OCI-LY3 (cell line): ENCODE data around the gene ATP1B1.
A peak's percentile ranks its signal among the peaks of the same experiment; 100 is the strongest.

Experiments used
- H2AFZ ChIP-seq: fragments of 200-600, 300-600 bp; shearing (Covaris generic); 2 replicates; pipeline ENCODE4 v1.6.0; 2014; ENCODE audit warnings: antibody characterized with exemption, low read depth, low read length
- H3K27ac ChIP-seq: fragments of 200-600, 300-600 bp; sonication (generic); 2 replicates; pipeline ENCODE4 v1.5.1; 2014; ENCODE audit warnings: mild to moderate bottlenecking, low read length, moderate library complexity, mixed read lengths
- H3K27me3 ChIP-seq: fragments of 200-600, 300-600 bp; sonication (generic); 2 replicates; pipeline ENCODE4 v1.6.1; 2014; ENCODE audit warnings: low read depth, low read length, mixed read lengths
- H3K36me3 ChIP-seq: fragments of 200-600, 300-600 bp; sonication (generic); replicated peaks from 2 replicates; pipeline ENCODE3; 2014; ENCODE audit warnings: low read depth, low read length, mixed read lengths
- H3K4me1 ChIP-seq: fragments of 300-600, 200-600 bp; sonication (generic); 2 replicates; pipeline ENCODE4 v1.6.1; 2014; ENCODE audit warnings: low read length, mixed read lengths
- H3K4me2 ChIP-seq: fragments of 200-600, 300-600 bp; sonication (generic); 2 replicates; pipeline ENCODE4 v1.6.1; 2014; ENCODE audit warnings: low read length, mixed read lengths
- H3K4me3 ChIP-seq: fragments of 300-600, 200-600 bp; sonication (generic); 2 replicates; pipeline ENCODE4 v1.5.1; 2014; ENCODE audit warnings: antibody characterized with exemption, mild to moderate bottlenecking, low read length, moderate library complexity
- H3K79me2 ChIP-seq: fragments of 300-600, 200-600 bp; shearing (Covaris generic); 2 replicates; pipeline ENCODE4 v1.6.1; 2014; ENCODE audit warnings: mild to moderate bottlenecking, low read length, mixed read lengths
- H3K9ac ChIP-seq: fragments of 300-600, 200-600 bp; shearing (Covaris generic); 2 replicates; pipeline ENCODE4 v1.6.0; 2014; ENCODE audit warnings: mild to moderate bottlenecking, low read length, moderate library complexity
- H3K9me3 ChIP-seq: fragments of 200-600, 300-600 bp; shearing (Covaris generic); 2 replicates; pipeline ENCODE4 v1.6.1; 2014; ENCODE audit warnings: low read length, mixed read lengths; ENCODE audit not compliant: insufficient read depth
- H4K20me1 ChIP-seq: fragments of 200-600, 300-600 bp; sonication (generic); 2 replicates; pipeline ENCODE4 v1.6.1; 2016; ENCODE audit warnings: low read length, mixed read lengths; ENCODE audit not compliant: insufficient read depth
- EZH2phosphoT487 ChIP-seq: fragments of 200-600 bp; shearing (Covaris generic); IDR thresholded peaks from 2 replicates; pipeline ENCODE4 v1.6.1; 2018; ENCODE audit warnings: antibody characterized with exemption, mixed run types, low read depth
- TF ChIP-seq, protein P1 (sequence below): fragments of 200-600, 300-600 bp; sonication (generic); IDR thresholded peaks from 2 replicates; pipeline ENCODE4 v1.5.1; 2014; ENCODE audit warnings: antibody characterized with exemption, low read length, low read depth

ATP1B1 gene

DNA sequence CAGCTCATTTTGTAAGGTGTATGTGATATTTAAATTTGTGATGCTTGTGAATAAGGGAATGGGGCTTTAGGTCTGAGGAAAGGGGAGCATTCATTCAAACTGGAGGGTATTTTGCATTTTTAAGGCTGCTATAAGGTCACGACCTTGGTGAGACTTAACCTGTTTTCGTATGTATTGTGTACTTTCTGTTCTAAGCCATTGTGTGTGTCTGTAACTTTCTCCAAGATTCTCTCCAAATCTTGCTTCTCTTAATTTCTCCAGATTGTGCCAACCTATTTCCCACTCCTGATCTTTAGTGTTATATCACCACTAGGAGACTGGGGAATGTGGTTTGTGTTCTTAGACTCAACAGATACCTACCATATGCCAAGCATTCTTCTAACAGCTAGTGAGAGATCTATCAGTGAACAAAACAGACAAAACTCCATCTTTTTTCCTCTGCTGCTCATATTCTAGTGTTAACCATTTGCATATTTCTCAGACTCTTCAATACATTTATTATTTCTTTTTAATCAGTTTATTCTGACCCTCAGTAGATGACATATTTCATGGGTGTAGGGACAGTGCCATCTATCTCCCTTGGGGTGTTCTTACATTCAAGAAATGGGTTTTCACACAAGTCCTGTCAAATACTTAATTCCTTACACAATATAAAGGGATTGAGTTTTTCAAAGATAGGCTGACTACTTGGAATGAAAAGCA, 27.5 kb downstream of the ATP1B1 start:
- Histone ChIP-seq H3K36me3 (peaks cover 56% of the 10 kb centered on the region), H3K4me1 (peaks cover 73% of the 10 kb centered on the region), H3K9ac (no peak overlapping the region), H3K9me3 (no peaks in the 10 kb centered on the region), H3K79me2 (peaks cover 8% of the 10 kb centered on the region; the same call in 1 of the 2 replicates), H3K27ac (peak overlapping the region; percentile 22), H3K4me2 (peak overlapping the region; percentile 18), H2AFZ (no peak overlapping the region), H4K20me1 (peaks cover 17% of the 10 kb centered on the region), H3K27me3 (no peaks in the 10 kb centered on the region), H3K4me3 (no peak overlapping the region)
- TF ChIP-seq EZH2phosphoT487: no peak
- TF ChIP-seq, protein P1, sequence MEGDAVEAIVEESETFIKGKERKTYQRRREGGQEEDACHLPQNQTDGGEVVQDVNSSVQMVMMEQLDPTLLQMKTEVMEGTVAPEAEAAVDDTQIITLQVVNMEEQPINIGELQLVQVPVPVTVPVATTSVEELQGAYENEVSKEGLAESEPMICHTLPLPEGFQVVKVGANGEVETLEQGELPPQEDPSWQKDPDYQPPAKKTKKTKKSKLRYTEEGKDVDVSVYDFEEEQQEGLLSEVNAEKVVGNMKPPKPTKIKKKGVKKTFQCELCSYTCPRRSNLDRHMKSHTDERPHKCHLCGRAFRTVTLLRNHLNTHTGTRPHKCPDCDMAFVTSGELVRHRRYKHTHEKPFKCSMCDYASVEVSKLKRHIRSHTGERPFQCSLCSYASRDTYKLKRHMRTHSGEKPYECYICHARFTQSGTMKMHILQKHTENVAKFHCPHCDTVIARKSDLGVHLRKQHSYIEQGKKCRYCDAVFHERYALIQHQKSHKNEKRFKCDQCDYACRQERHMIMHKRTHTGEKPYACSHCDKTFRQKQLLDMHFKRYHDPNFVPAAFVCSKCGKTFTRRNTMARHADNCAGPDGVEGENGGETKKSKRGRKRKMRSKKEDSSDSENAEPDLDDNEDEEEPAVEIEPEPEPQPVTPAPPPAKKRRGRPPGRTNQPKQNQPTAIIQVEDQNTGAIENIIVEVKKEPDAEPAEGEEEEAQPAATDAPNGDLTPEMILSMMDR: peak; percentile 89

DNA sequence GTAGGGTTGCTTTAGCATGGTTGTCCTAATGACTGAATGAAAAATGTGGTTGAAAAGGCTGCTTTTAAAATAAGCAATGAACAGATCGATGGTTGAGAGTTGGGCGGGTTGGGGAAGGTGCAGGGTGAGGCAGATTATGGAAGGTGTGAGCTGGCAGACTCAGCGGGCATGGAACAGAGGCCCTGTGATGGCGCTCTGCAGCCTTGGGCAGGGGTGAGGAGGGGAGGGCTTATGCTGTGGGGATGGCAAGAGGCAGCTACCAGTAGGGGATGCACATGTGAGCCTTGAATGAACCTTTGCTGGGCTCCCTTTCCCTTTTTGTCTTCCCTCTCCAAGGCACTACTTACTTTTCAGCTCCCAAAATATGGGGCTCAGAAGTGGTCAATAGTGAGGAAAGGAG, 30.9 kb downstream of the ATP1B1 start:
- TF ChIP-seq, protein P1: peak; percentile 16; the same call in 1 of the 2 replicates
- TF ChIP-seq EZH2phosphoT487: no peak
- Histone ChIP-seq H2AFZ (no peak overlapping the region), H3K9ac (no peak overlapping the region), H3K4me2 (no peak overlapping the region), H3K4me3 (no peak overlapping the region), H3K27ac (0 out of 2 replicates have a peak overlapping the region, but pooled peaks have one; percentile 1), H3K4me1 (peaks cover 84% of the 10 kb centered on the region), H3K9me3 (no peaks in the 10 kb centered on the region), H4K20me1 (peaks cover 5% of the 10 kb centered on the region; the same call in 1 of the 2 replicates), H3K36me3 (peaks cover 32% of the 10 kb centered on the region), H3K27me3 (no peaks in the 10 kb centered on the region), H3K79me2 (peaks cover 3% of the 10 kb centered on the region; the same call in 1 of the 2 replicates)

DNA sequence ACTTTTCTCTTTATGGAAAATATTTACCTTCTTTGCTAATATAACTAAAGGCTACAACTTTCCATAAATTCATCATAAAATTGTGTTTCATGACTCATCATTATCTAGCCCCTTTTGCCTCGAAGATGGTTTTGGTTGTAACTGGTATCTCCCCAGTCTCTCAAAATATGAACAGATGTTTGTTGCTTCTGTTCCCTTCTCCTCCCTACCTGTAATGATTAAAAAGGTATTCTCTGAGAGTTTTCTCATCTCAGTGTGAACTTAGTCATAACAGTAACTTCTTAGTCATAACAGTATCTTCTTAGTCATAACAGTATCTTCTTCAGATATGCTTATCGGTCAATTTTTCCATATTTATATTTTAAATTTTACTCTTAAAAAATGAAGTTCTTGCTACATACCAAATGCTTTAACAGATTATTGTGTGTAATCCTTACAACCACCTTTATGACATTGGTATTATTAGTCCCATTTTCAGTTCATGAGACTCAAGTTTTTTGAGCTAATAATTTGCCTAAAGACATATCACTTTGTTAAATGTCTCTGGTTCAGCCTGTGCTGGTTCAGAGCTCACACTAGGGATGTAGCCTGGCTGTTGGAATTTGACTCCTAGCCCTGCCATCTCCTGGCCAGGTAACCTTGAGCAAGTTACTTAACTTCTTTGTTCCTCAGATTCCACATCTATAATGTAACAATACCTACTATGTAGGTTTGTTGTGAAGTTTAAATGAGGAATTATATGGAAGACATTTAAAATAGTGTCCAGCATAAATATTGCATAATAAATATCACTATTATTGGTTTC, 32.6 kb downstream of the ATP1B1 start:
- H3K4me2 ChIP-seq: peak overlapping the region; percentile 74
- peak overlapping the region; percentile 89 for H3K27ac ChIP-seq
- peak overlapping the region; percentile 57 for H3K9ac ChIP-seq
- TF ChIP-seq EZH2phosphoT487: no peak
- TF ChIP-seq, protein P1: no peak
- H3K4me1 ChIP-seq: peaks cover 76% of the 10 kb centered on the region
- no peaks in the 10 kb centered on the region for H3K27me3 ChIP-seq
- peaks cover 3% of the 10 kb centered on the region; the same call in 1 of the 2 replicates for H3K79me2 ChIP-seq
- peak overlapping the region; percentile 30 for H3K4me3 ChIP-seq
- H2AFZ ChIP-seq: no peak overlapping the region
- peaks cover 18% of the 10 kb centered on the region for H3K36me3 ChIP-seq
- no peaks in the 10 kb centered on the region for H3K9me3 ChIP-seq
- no peaks in the 10 kb centered on the region for H4K20me1 ChIP-seq

DNA sequence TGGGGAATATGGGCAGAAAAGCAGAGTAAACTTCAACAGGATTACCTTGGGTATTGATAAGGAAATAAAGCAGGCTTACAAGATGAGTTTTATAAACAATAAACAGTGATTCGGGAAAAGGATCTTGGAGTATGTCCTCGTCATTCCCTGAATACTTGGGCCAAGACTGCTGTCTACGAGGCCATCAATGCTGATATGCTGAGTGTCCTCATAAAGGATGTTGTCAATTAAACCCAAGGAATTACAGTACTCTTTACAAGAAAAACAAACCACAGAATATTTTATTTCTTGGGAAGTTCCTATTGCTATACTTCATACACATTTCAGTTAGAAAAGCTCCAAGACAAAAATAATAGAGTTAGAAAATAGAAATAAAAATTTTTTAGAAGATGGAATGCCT, 34.9 kb downstream of the ATP1B1 start:
- Histone ChIP-seq H3K4me3 (no peak overlapping the region), H2AFZ (no peak overlapping the region), H3K36me3 (peaks cover 11% of the 10 kb centered on the region), H3K27me3 (no peaks in the 10 kb centered on the region), H4K20me1 (no peaks in the 10 kb centered on the region), H3K9me3 (no peaks in the 10 kb centered on the region), H3K4me2 (no peak overlapping the region), H3K9ac (no peak overlapping the region), H3K27ac (no peak overlapping the region), H3K79me2 (peaks cover 3% of the 10 kb centered on the region; the same call in 1 of the 2 replicates), H3K4me1 (peaks cover 55% of the 10 kb centered on the region)
- TF ChIP-seq EZH2phosphoT487: no peak
- TF ChIP-seq, protein P1: no peak
